Activated CD4-positive, alpha-beta T cell treated with anti-CD3 and anti-CD28 coated beads, Interleukin-2, amount 10 ng/mL, durations not matched to agents 7 days and 5 days (primary cell): ENCODE results near the gene PTPRG. TPM values are rescaled to one million over a fixed set of nuclear protein-coding genes. Genes with fewer than 3 reads are reported as not detected.

ENCODE experiments used
- CTCF ChIA-PET: fragments of 350-600 bp; sonication (Branson Sonifier 250); formaldehyde crosslinking; loops from one replicate; lab custom pipeline; 2021; ENCODE audit warnings: antibody characterized with exemption; lab: Charles Lee
- POLR2A ChIA-PET: fragments of 350-600 bp; sonication (Branson Sonifier 250); formaldehyde crosslinking; loops from one replicate; lab custom pipeline; 2021; ENCODE audit warnings: antibody characterized with exemption; lab: Charles Lee
- DNase-seq: peaks from one replicate; pipeline ENCODE4 v3.0.0-alpha.2; 2020
- H3K27ac Mint-ChIP-seq: one replicate; pipeline ENCODE4 v1.8.0; 2021; ENCODE audit warnings: mild to moderate bottlenecking, moderate library complexity, mixed read lengths
- H3K27me3 Mint-ChIP-seq: one replicate; pipeline ENCODE4 v1.8.0; 2021; ENCODE audit warnings: mixed read lengths
- H3K36me3 Mint-ChIP-seq: one replicate; pipeline ENCODE4 v1.8.0; 2021; ENCODE audit warnings: low read depth, mixed read lengths
- H3K4me1 Mint-ChIP-seq: one replicate; pipeline ENCODE4 v1.8.0; 2021; ENCODE audit warnings: mixed read lengths
- H3K4me3 Mint-ChIP-seq: one replicate; pipeline ENCODE4 v1.8.0; 2021; ENCODE audit warnings: mild to moderate bottlenecking, moderate library complexity, mixed read lengths
- H3K9me3 Mint-ChIP-seq: one replicate; pipeline ENCODE4 v1.8.0; 2021; ENCODE audit warnings: mixed read lengths
- total RNA-seq, 2 experiments: library from RNA; stranded (reverse); gene quantifications; one replicate each; pipeline ENCODE4 v1.2.3, GENCODE V29; 2021

The PTPRG gene
- total RNA-seq, result not detected

GRCh38 chr3:61561374-61562041, at the start of gene PTPRG:
PTPRG (plus strand) TSS chr3:61561571; CDS start chr3:61562288, 717 bp downstream.
- Mint-ChIP-seq H3K4me3 (peak within 1 kb of the TSS; percentile 78), H3K36me3 (no peaks in the 10 kb centered on the region), H3K4me1 (peaks cover 10% of the 10 kb centered on the region), H3K27me3 (peaks cover 73% of the 10 kb centered on the region), H3K9me3 (no peaks in the 10 kb centered on the region), H3K27ac (peak within 1 kb of the TSS; percentile 31)
- peak; percentile 19 for DNase-seq
- POLR2A ChIA-PET, result no interaction called here
- CTCF ChIA-PET, result interaction anchor here (0.6 kb wide), 1 partner anchor 338 kb away, joined by 4 read pairs; no protein-coding TSS in a partner anchor

GRCh38 chr3:61518590-61518989, 42.8 kb upstream of the PTPRG start:
- Mint-ChIP-seq H3K36me3 (no peaks in the 10 kb centered on the region), H3K4me3 (no peak overlapping the region), H3K27ac (no peak overlapping the region), H3K4me1 (peaks cover 13% of the 10 kb centered on the region), H3K9me3 (peaks cover 8% of the 10 kb centered on the region), H3K27me3 (no peaks in the 10 kb centered on the region)
- no peak for DNase-seq
- ChIA-PET POLR2A (no interaction called here), CTCF (no interaction called here)

DNA sequence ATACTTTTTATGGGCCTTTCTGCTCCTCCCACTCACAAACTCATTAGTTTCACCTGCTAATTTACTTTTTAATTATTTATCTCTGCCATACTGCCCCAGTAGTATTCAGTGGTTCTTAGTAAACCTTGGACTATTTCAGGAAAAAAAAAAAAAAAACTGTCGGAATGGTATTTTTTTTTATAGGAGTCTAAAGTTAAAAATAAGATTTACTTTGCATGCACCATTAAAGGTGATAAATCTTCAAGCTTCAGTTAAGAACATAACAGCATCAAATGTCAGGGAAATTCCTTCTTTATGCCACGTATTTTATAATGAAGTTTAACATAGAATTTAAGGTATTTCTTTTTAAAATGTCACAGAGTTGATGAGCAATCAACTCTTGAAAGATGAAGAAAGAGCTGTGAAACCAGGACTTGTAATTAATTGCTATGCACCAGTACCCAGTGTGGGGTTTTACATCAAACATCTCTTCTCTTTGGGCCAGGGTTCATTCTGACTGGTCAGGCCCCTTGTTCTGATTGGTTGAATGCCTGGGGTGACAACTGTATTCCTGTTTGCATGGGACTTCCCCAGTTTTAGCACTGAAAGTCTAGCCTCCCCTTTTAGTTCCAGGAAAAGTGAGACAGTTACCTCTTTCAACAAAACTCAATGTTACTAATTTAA, 40.3 kb upstream of the PTPRG start:
- no peaks in the 10 kb centered on the region for H3K36me3 Mint-ChIP-seq
- ChIA-PET CTCF (no interaction called here), POLR2A (no interaction called here)
- H3K27me3 Mint-ChIP-seq, result no peaks in the 10 kb centered on the region
- no peaks in the 10 kb centered on the region for H3K9me3 Mint-ChIP-seq
- no peak for DNase-seq
- H3K27ac Mint-ChIP-seq, result no peak overlapping the region
- H3K4me3 Mint-ChIP-seq, result no peak overlapping the region
- H3K4me1 Mint-ChIP-seq, result peaks cover 13% of the 10 kb centered on the region

DNA sequence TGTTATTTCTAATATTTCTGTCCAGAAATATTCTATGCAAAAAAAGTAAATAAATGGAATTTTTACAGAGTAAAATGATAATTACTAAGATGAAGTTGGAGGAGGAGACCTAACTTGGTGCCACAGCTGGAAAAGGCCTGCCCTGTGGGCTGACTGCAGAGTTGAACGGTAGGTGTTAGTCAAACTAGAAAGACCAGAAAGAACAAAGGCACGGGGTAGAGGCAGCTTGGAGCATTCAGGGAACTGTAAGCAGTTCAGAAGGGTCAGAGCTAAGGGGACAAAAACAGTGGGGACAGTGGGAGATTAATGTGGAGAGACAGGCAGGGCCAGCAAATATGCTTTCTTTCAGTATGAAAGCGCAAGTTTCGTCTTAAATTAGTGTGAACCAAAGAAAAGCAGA, 39.3 kb upstream of the PTPRG start:
- peaks cover under 1% of the 10 kb centered on the region for H3K9me3 Mint-ChIP-seq
- peaks cover 13% of the 10 kb centered on the region for H3K4me1 Mint-ChIP-seq
- no peak overlapping the region for H3K4me3 Mint-ChIP-seq
- no peaks in the 10 kb centered on the region for H3K36me3 Mint-ChIP-seq
- DNase-seq, result no peak
- ChIA-PET POLR2A (no interaction called here), CTCF (no interaction called here)
- H3K27ac Mint-ChIP-seq, result no peak overlapping the region
- H3K27me3 Mint-ChIP-seq, result no peaks in the 10 kb centered on the region

DNA sequence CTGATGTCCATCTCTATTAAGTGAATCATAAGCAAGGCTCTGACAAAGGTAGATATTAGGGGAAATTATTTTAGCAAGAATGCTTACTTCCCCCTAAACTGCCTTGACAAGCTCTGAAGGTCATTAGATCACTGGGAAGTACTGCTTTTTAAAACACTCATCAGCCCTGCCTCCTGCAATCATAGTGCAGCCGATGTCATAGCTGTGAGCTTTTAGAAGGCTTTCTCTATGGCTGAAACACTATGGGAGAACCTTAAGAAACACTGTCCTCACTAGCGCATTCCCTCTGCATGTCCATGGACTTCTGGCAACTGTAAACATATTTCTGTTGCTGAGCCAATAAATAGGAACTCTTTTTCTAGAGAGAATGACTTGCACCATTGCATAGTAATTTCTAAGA, 38.7 kb upstream of the PTPRG start:
- POLR2A ChIA-PET, result no interaction called here
- H3K4me1 Mint-ChIP-seq, result peaks cover 13% of the 10 kb centered on the region
- peaks cover 2% of the 10 kb centered on the region for H3K9me3 Mint-ChIP-seq
- H3K27ac Mint-ChIP-seq, result no peak overlapping the region
- no peak overlapping the region for H3K4me3 Mint-ChIP-seq
- DNase-seq, result no peak
- H3K27me3 Mint-ChIP-seq, result no peaks in the 10 kb centered on the region
- no peaks in the 10 kb centered on the region for H3K36me3 Mint-ChIP-seq
- CTCF ChIA-PET, result no interaction called here

DNA sequence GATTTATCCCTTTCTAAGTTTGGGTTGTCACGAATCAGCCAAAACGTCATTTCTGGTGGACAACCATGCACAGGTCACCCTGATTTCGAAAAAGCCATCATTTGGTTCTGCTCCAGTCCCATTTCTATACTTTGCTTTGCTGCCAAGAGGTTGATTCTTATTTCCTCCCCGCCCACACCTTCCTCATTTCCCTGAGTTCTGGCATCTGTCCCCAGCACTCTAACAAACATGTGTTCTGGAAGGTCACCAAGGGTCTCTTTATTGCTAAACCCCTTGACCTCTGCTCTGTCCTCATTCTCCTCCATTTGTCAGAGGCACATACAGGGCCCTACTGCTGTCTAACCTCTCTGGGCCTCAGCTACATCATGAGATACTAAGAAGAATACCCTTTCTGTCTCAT, 36.4 kb upstream of the PTPRG start:
- POLR2A ChIA-PET, result no interaction called here
- H3K9me3 Mint-ChIP-seq, result peaks cover 2% of the 10 kb centered on the region
- H3K36me3 Mint-ChIP-seq, result no peaks in the 10 kb centered on the region
- no peak for DNase-seq
- no peaks in the 10 kb centered on the region for H3K27me3 Mint-ChIP-seq
- CTCF ChIA-PET, result no interaction called here
- H3K4me1 Mint-ChIP-seq, result peaks cover 13% of the 10 kb centered on the region
- H3K27ac Mint-ChIP-seq, result no peak overlapping the region
- H3K4me3 Mint-ChIP-seq, result no peak overlapping the region

DNA sequence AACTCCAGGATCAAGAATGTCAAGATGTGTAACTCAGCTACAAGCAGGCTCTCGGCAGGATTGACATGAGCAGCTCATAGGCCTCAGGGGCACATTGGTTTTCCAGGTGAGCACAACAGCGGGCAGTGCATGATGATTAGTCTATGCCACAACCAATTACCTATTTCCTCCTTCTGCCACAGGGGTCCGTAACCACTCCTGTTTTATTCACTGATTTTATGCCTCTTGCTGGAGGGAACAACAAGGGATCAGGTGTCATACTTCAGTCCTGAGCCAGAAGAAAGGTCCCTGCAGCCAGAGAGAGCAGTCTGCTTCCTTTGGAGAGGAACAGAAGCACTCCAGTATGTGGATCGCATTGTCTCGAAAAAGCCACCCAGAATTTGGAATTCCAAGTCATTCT, 35.1 kb upstream of the PTPRG start:
- POLR2A ChIA-PET, result no interaction called here
- peaks cover 6% of the 10 kb centered on the region for H3K4me1 Mint-ChIP-seq

GRCh38 chr3:61527011-61527410, 34.4 kb upstream of the PTPRG start:
- H3K36me3 Mint-ChIP-seq, result no peaks in the 10 kb centered on the region
- CTCF ChIA-PET, result no interaction called here
- H3K9me3 Mint-ChIP-seq, result peaks cover 2% of the 10 kb centered on the region
- peaks cover 3% of the 10 kb centered on the region for H3K4me1 Mint-ChIP-seq
- H3K27ac Mint-ChIP-seq, result no peak overlapping the region
- H3K4me3 Mint-ChIP-seq, result no peak overlapping the region
- peaks cover 4% of the 10 kb centered on the region for H3K27me3 Mint-ChIP-seq
- no peak for DNase-seq
- POLR2A ChIA-PET, result no interaction called here

More for the DNA sequence above, 35.1 kb upstream of the PTPRG start:
- Mint-ChIP-seq H3K27ac (no peak overlapping the region), H3K36me3 (no peaks in the 10 kb centered on the region), H3K27me3 (peaks cover 1% of the 10 kb centered on the region), H3K4me3 (no peak overlapping the region), H3K9me3 (peaks cover 2% of the 10 kb centered on the region)
- DNase-seq, result no peak
- CTCF ChIA-PET, result no interaction called here

- H3K4me3 Mint-ChIP-seq, result no peak overlapping the region
- H3K27ac Mint-ChIP-seq, result no peak overlapping the region
- DNase-seq, result peak; percentile 19
- H3K4me1 Mint-ChIP-seq, result no peaks in the 10 kb centered on the region
- POLR2A ChIA-PET, result interaction anchor here (0.6 kb wide), 2 partner anchors 178 to 1640 kb away, joined by 3 to 5 read pairs; no protein-coding TSS in a partner anchor
- peaks cover 4% of the 10 kb centered on the region for H3K27me3 Mint-ChIP-seq
- CTCF ChIA-PET, result interaction anchor here (2.1 kb wide), 1 partner anchor 16 kb away, joined by 6 read pairs; no protein-coding TSS in a partner anchor
- H3K9me3 Mint-ChIP-seq, result peaks cover 2% of the 10 kb centered on the region
- H3K36me3 Mint-ChIP-seq, result no peaks in the 10 kb centered on the region
These were observed 31.0 kb upstream of the PTPRG start for GRCh38 chr3:61530355-61530754.

DNA sequence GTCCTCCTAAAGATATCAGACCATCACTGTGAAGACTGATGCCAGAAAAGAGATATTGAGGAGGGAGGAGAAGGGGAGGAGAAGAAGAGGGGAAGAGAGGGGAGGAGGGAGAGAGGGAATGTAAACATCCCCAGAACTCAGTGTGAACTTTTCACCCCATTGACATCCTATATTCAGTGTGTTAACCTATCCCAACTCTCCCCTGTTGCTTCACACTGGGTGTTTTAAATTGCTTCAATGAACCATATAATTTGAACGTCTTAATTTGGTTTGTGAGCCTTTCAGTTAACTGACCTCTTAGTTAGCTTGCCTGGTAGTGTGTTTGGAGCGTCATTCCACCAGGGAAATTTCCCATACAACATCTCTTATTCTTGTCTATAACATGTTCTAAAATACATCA, 29.8 kb upstream of the PTPRG start:
- DNase-seq, result no peak
- Mint-ChIP-seq H3K27ac (no peak overlapping the region), H3K4me3 (no peak overlapping the region), H3K9me3 (peaks cover 2% of the 10 kb centered on the region), H3K36me3 (no peaks in the 10 kb centered on the region), H3K4me1 (no peaks in the 10 kb centered on the region), H3K27me3 (peaks cover 4% of the 10 kb centered on the region)
- POLR2A ChIA-PET, result no interaction called here
- CTCF ChIA-PET, result no interaction called here

- Mint-ChIP-seq H3K9me3 (no peaks in the 10 kb centered on the region), H3K27me3 (peaks cover 7% of the 10 kb centered on the region), H3K4me3 (no peak overlapping the region), H3K27ac (no peak overlapping the region), H3K36me3 (no peaks in the 10 kb centered on the region), H3K4me1 (no peaks in the 10 kb centered on the region)
- no peak for DNase-seq
- CTCF ChIA-PET, result no interaction called here
- POLR2A ChIA-PET, result no interaction called here
These were observed 28.5 kb upstream of the PTPRG start for GRCh38 chr3:61532739-61533500.

- ChIA-PET CTCF (no interaction called here), POLR2A (no interaction called here)
- peaks cover 7% of the 10 kb centered on the region for H3K27me3 Mint-ChIP-seq
- no peaks in the 10 kb centered on the region for H3K9me3 Mint-ChIP-seq
- no peaks in the 10 kb centered on the region for H3K4me1 Mint-ChIP-seq
- no peak for DNase-seq
- H3K27ac Mint-ChIP-seq, result no peak overlapping the region
- no peak overlapping the region for H3K4me3 Mint-ChIP-seq
- H3K36me3 Mint-ChIP-seq, result no peaks in the 10 kb centered on the region
These were observed 25.5 kb upstream of the PTPRG start for GRCh38 chr3:61535826-61536225.

DNA sequence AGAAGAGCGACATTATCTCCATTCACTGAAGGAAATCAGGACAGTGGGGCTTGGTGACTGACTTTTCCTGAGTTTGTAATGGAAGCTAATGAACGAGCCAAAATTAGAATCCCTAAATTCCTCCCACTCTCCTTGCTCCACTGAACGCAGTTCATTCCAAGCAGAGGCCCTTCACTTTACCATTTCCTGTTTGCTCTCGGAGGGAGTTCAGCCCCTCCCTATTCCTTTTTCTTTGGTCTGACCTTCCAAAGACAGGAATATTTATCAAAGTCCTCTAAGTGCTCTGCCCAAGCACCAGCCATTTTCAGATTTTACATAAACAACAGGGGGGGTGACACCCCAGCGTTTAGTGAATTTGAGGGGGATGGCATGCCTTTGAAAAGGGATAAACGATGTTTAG, 24.0 kb upstream of the PTPRG start:
- H3K36me3 Mint-ChIP-seq, result no peaks in the 10 kb centered on the region
- H3K4me3 Mint-ChIP-seq, result no peak overlapping the region
- H3K9me3 Mint-ChIP-seq, result no peaks in the 10 kb centered on the region
- no peaks in the 10 kb centered on the region for H3K4me1 Mint-ChIP-seq
- DNase-seq, result no peak
- POLR2A ChIA-PET, result no interaction called here
- H3K27ac Mint-ChIP-seq, result no peak overlapping the region
- H3K27me3 Mint-ChIP-seq, result peaks cover 3% of the 10 kb centered on the region
- CTCF ChIA-PET, result no interaction called here
